ENCODE results near the gene GCNT1.

Gene GCNT1

GRCh38 chr9:76553680-76554079 lies 94.7 kb downstream of the GCNT1 start:
- no peaks in the 10 kb centered on the region for H3K79me2 ChIP-seq (ENCODE audit: insufficient read depth, low read length)
- no peak for TF ChIP-seq EZH2 (IDR thresholded peaks at IDR 0.05; ENCODE audit: borderline replicate concordance, low read depth, low read length, severe bottlenecking)
- TF ChIP-seq CTCF (IDR thresholded peaks at IDR 0.05; ENCODE audit: borderline replicate concordance, extremely low read depth, low read length, poor library complexity, severe bottlenecking): no peak
- no peaks in the 10 kb centered on the region for H3K27me3 ChIP-seq (ENCODE audit: insufficient read depth, low read length, poor library complexity)
- no peaks in the 10 kb centered on the region for H4K20me1 ChIP-seq (ENCODE audit: insufficient read depth, low read length)
- H3K36me3 ChIP-seq (ENCODE audit: insufficient read depth, low read length): no peaks in the 10 kb centered on the region
- H3K9me3 ChIP-seq (ENCODE audit: insufficient read depth, low read length, severe bottlenecking): no peaks in the 10 kb centered on the region
- no peak overlapping the region for H3K9ac ChIP-seq (ENCODE audit: low read depth, low read length)
- DNase-seq (no peak), ATAC-seq (ENCODE audit: insufficient read depth, low read depth) (no peak)
- H2AFZ ChIP-seq (ENCODE audit: low read depth, low read length): no peak overlapping the region
- no peaks in the 10 kb centered on the region for H3K4me1 ChIP-seq (ENCODE audit: insufficient read depth, low read length)
- no peak overlapping the region for H3K4me2 ChIP-seq (ENCODE audit: insufficient read depth, low read length)
- no peak overlapping the region for H3K27ac ChIP-seq (ENCODE audit: low read length)
- no peak overlapping the region for H3K4me3 ChIP-seq (ENCODE audit: low read depth in 1 of 2, low read length in 2 of 2)
